ENCODE data around the gene MAGI2.

Gene MAGI2

GRCh38 chr7:78437118-78437517 is 1016.3 kb downstream of the MAGI2 start:
- Histone ChIP-seq H3K36me3 (ENCODE audit: control insufficient read depth, insufficient read depth, low read length) (no peaks in the 10 kb centered on the region), H3K9me3 (ENCODE audit: control insufficient read depth, insufficient read depth, low read depth, low read length) (no peaks in the 10 kb centered on the region), H3K4me3 (ENCODE audit: low read depth, low read length) (no peak overlapping the region), H3K4me1 (ENCODE audit: control insufficient read depth, insufficient read depth, low read length) (no peaks in the 10 kb centered on the region), H3K27me3 (ENCODE audit: control insufficient read depth, insufficient read depth, low read length) (no peaks in the 10 kb centered on the region), H3K9ac (ENCODE audit: low read length) (no peak overlapping the region), H3K27ac (ENCODE audit: low read depth, low read length) (no peak overlapping the region)

GRCh38 chr7:78435355-78435754 is 1018.1 kb downstream of the MAGI2 start:
- H3K27ac ChIP-seq (ENCODE audit: low read depth, low read length): no peak overlapping the region
- H3K27me3 ChIP-seq (ENCODE audit: control insufficient read depth, insufficient read depth, low read length): no peaks in the 10 kb centered on the region

GRCh38 chr7:78434281-78434680 is 1019.2 kb downstream of the MAGI2 start:
- H3K27me3 ChIP-seq (ENCODE audit: control insufficient read depth, insufficient read depth, low read length): no peaks in the 10 kb centered on the region
- no peaks in the 10 kb centered on the region for H3K36me3 ChIP-seq (ENCODE audit: control insufficient read depth, insufficient read depth, low read length)
- no peaks in the 10 kb centered on the region; the same call in 1 of the 2 replicates for H3K4me1 ChIP-seq (ENCODE audit: control insufficient read depth, insufficient read depth, low read length)
- no peak overlapping the region for H3K4me3 ChIP-seq (ENCODE audit: low read depth, low read length)
- no peaks in the 10 kb centered on the region for H3K9me3 ChIP-seq (ENCODE audit: control insufficient read depth, insufficient read depth, low read depth, low read length)
- no peak overlapping the region for H3K27ac ChIP-seq (ENCODE audit: low read depth, low read length)
- no peak overlapping the region for H3K9ac ChIP-seq (ENCODE audit: low read length)

More at GRCh38 chr7:78435355-78435754, 1018.1 kb downstream of the MAGI2 start:
- Histone ChIP-seq H3K36me3 (ENCODE audit: control insufficient read depth, insufficient read depth, low read length) (no peaks in the 10 kb centered on the region), H3K9me3 (ENCODE audit: control insufficient read depth, insufficient read depth, low read depth, low read length) (no peaks in the 10 kb centered on the region), H3K4me3 (ENCODE audit: low read depth, low read length) (no peak overlapping the region), H3K4me1 (ENCODE audit: control insufficient read depth, insufficient read depth, low read length) (no peaks in the 10 kb centered on the region), H3K9ac (ENCODE audit: low read length) (no peak overlapping the region)

- no peaks in the 10 kb centered on the region; the same call in 1 of the 2 replicates for H3K4me1 ChIP-seq (ENCODE audit: control insufficient read depth, insufficient read depth, low read length)
- H3K27ac ChIP-seq (ENCODE audit: low read depth, low read length): no peak overlapping the region
- H3K4me3 ChIP-seq (ENCODE audit: low read depth, low read length): no peak overlapping the region
- no peak overlapping the region for H3K9ac ChIP-seq (ENCODE audit: low read length)
- H3K36me3 ChIP-seq (ENCODE audit: control insufficient read depth, insufficient read depth, low read length): no peaks in the 10 kb centered on the region
- H3K9me3 ChIP-seq (ENCODE audit: control insufficient read depth, insufficient read depth, low read depth, low read length): no peaks in the 10 kb centered on the region
- H3K27me3 ChIP-seq (ENCODE audit: control insufficient read depth, insufficient read depth, low read length): no peaks in the 10 kb centered on the region
Measured at GRCh38 chr7:78433421-78433820, 1020.0 kb downstream of the MAGI2 start.

- no peak overlapping the region for H3K27ac ChIP-seq (ENCODE audit: low read depth, low read length)
- no peaks in the 10 kb centered on the region for H3K27me3 ChIP-seq (ENCODE audit: control insufficient read depth, insufficient read depth, low read length)
- no peak overlapping the region for H3K9ac ChIP-seq (ENCODE audit: low read length)
- no peaks in the 10 kb centered on the region for H3K9me3 ChIP-seq (ENCODE audit: control insufficient read depth, insufficient read depth, low read depth, low read length)
- no peaks in the 10 kb centered on the region for H3K36me3 ChIP-seq (ENCODE audit: control insufficient read depth, insufficient read depth, low read length)
- no peaks in the 10 kb centered on the region; the same call in 1 of the 2 replicates for H3K4me1 ChIP-seq (ENCODE audit: control insufficient read depth, insufficient read depth, low read length)
- H3K4me3 ChIP-seq (ENCODE audit: low read depth, low read length): no peak overlapping the region
Measured at GRCh38 chr7:78429878-78430277, 1023.6 kb downstream of the MAGI2 start.

- no peak overlapping the region for H3K9ac ChIP-seq (ENCODE audit: low read length)
- H3K27ac ChIP-seq (ENCODE audit: low read depth, low read length): no peak overlapping the region
- H3K36me3 ChIP-seq (ENCODE audit: control insufficient read depth, insufficient read depth, low read length): no peaks in the 10 kb centered on the region
- H3K9me3 ChIP-seq (ENCODE audit: control insufficient read depth, insufficient read depth, low read depth, low read length): no peaks in the 10 kb centered on the region
- no peak overlapping the region for H3K4me3 ChIP-seq (ENCODE audit: low read depth, low read length)
- no peaks in the 10 kb centered on the region; the same call in 1 of the 2 replicates for H3K4me1 ChIP-seq (ENCODE audit: control insufficient read depth, insufficient read depth, low read length)
- no peaks in the 10 kb centered on the region for H3K27me3 ChIP-seq (ENCODE audit: control insufficient read depth, insufficient read depth, low read length)
Measured at GRCh38 chr7:78427209-78427608, 1026.3 kb downstream of the MAGI2 start.

- H3K9me3 ChIP-seq (ENCODE audit: control insufficient read depth, insufficient read depth, low read depth, low read length): no peaks in the 10 kb centered on the region
- no peaks in the 10 kb centered on the region for H3K27me3 ChIP-seq (ENCODE audit: control insufficient read depth, insufficient read depth, low read length)
- no peaks in the 10 kb centered on the region for H3K4me1 ChIP-seq (ENCODE audit: control insufficient read depth, insufficient read depth, low read length)
- no peak overlapping the region for H3K9ac ChIP-seq (ENCODE audit: low read length)
- H3K36me3 ChIP-seq (ENCODE audit: control insufficient read depth, insufficient read depth, low read length): no peaks in the 10 kb centered on the region
- H3K4me3 ChIP-seq (ENCODE audit: low read depth, low read length): no peak overlapping the region
- no peak overlapping the region for H3K27ac ChIP-seq (ENCODE audit: low read depth, low read length)
Measured at GRCh38 chr7:78420001-78420400, 1033.5 kb downstream of the MAGI2 start.

- H3K36me3 ChIP-seq (ENCODE audit: control insufficient read depth, insufficient read depth, low read length): no peaks in the 10 kb centered on the region
- no peaks in the 10 kb centered on the region for H3K9me3 ChIP-seq (ENCODE audit: control insufficient read depth, insufficient read depth, low read depth, low read length)
- no peaks in the 10 kb centered on the region for H3K4me1 ChIP-seq (ENCODE audit: control insufficient read depth, insufficient read depth, low read length)
- no peak overlapping the region for H3K27ac ChIP-seq (ENCODE audit: low read depth, low read length)
- no peak overlapping the region for H3K9ac ChIP-seq (ENCODE audit: low read length)
- no peak overlapping the region for H3K4me3 ChIP-seq (ENCODE audit: low read depth, low read length)
- no peaks in the 10 kb centered on the region for H3K27me3 ChIP-seq (ENCODE audit: control insufficient read depth, insufficient read depth, low read length)
Measured at GRCh38 chr7:78417180-78417853, 1036.2 kb downstream of the MAGI2 start.

GRCh38 chr7:78413568-78413967 is 1039.9 kb downstream of the MAGI2 start:
- H3K27me3 ChIP-seq (ENCODE audit: control insufficient read depth, insufficient read depth, low read length): no peaks in the 10 kb centered on the region
- no peak overlapping the region for H3K4me3 ChIP-seq (ENCODE audit: low read depth, low read length)
- H3K9me3 ChIP-seq (ENCODE audit: control insufficient read depth, insufficient read depth, low read depth, low read length): no peaks in the 10 kb centered on the region
- H3K27ac ChIP-seq (ENCODE audit: low read depth, low read length): no peak overlapping the region
- H3K9ac ChIP-seq (ENCODE audit: low read length): no peak overlapping the region
- no peaks in the 10 kb centered on the region for H3K36me3 ChIP-seq (ENCODE audit: control insufficient read depth, insufficient read depth, low read length)
- H3K4me1 ChIP-seq (ENCODE audit: control insufficient read depth, insufficient read depth, low read length): no peaks in the 10 kb centered on the region

- no peak overlapping the region for H3K27ac ChIP-seq (ENCODE audit: low read depth, low read length)
- H3K4me1 ChIP-seq (ENCODE audit: control insufficient read depth, insufficient read depth, low read length): no peaks in the 10 kb centered on the region
- H3K36me3 ChIP-seq (ENCODE audit: control insufficient read depth, insufficient read depth, low read length): no peaks in the 10 kb centered on the region
- no peaks in the 10 kb centered on the region for H3K27me3 ChIP-seq (ENCODE audit: control insufficient read depth, insufficient read depth, low read length)
- H3K9ac ChIP-seq (ENCODE audit: low read length): no peak overlapping the region
- no peaks in the 10 kb centered on the region for H3K9me3 ChIP-seq (ENCODE audit: control insufficient read depth, insufficient read depth, low read depth, low read length)
- H3K4me3 ChIP-seq (ENCODE audit: low read depth, low read length): no peak overlapping the region
Measured at GRCh38 chr7:78412216-78412858, 1041.1 kb downstream of the MAGI2 start.

GRCh38 chr7:78407031-78407430 is 1046.4 kb downstream of the MAGI2 start:
- no peaks in the 10 kb centered on the region for H3K9me3 ChIP-seq (ENCODE audit: control insufficient read depth, insufficient read depth, low read depth, low read length)

More at GRCh38 chr7:78407031-78407430, 1046.4 kb downstream of the MAGI2 start:
- Histone ChIP-seq H3K4me1 (ENCODE audit: control insufficient read depth, insufficient read depth, low read length) (peaks cover 3% of the 10 kb centered on the region; the same call in 1 of the 2 replicates), H3K4me3 (ENCODE audit: low read depth, low read length) (no peak overlapping the region), H3K9ac (ENCODE audit: low read length) (no peak overlapping the region), H3K27me3 (ENCODE audit: control insufficient read depth, insufficient read depth, low read length) (no peaks in the 10 kb centered on the region), H3K36me3 (ENCODE audit: control insufficient read depth, insufficient read depth, low read length) (no peaks in the 10 kb centered on the region), H3K27ac (ENCODE audit: low read depth, low read length) (no peak overlapping the region)

All from HUES6 (cell line).